ENCODE data around the gene NFU1.
A peak's percentile ranks its signal among the peaks of the same experiment; 100 is the strongest.
"Not testable (repeated sequence)": the region's sequence is repeated elsewhere in the genome, so short reads cannot be mapped to it uniquely, and the experiment has no call there.

NFU1 gene

GRCh38 chr2:69434753-69435152, 2.5 kb downstream of the NFU1 start:
- DNase-seq = no peak
- peaks cover 34% of the 10 kb centered on the region for H3K4me1 Mint-ChIP-seq
- H3K36me3 Mint-ChIP-seq = peaks cover 16% of the 10 kb centered on the region
- H3K4me3 Mint-ChIP-seq = peak overlapping the region; percentile 22
- peaks cover 9% of the 10 kb centered on the region for H3K9me3 Mint-ChIP-seq
- no peak overlapping the region for H3K27ac Mint-ChIP-seq
- H3K27me3 Mint-ChIP-seq = no peaks in the 10 kb centered on the region
- CTCF ChIA-PET = interaction anchor here (0.5 kb wide), 1 partner anchor 114 kb away, joined by 3 read pairs; no protein-coding TSS in a partner anchor

DNA sequence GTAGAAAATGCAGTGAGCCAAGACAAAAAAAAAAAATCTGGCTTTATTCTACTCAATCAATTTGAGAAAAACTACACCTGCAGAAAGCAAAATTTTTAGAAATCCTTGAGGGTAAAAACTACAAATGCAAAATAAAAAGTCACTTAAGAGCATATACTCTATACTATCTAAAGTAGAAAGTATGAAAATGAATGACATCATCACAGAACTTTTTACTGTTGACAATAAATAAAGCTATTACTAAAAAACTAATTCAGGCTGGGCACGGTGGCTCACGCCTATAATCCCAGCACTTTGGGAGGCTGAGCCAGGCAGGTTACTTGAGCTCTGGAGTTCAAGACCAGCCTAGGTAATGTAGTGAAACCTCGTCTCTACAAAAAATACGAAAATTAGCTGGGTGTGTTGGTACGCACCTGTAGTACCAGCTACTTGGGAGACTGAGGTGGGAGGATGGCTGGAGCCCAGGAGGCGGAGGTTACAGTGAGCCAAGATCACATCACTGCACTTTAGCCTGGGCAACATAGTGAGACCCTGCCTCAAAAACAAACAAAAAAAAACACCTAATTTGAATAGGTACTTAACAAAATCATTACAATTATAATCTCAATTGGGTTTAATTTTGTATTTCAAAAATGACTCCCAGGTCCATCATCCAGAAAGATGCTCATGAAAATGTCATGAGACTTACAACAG, 7.6 kb downstream of the NFU1 start:
- Mint-ChIP-seq H3K27me3 (no peaks in the 10 kb centered on the region), H3K27ac (no peak overlapping the region), H3K4me3 (no peak overlapping the region), H3K9me3 (no peaks in the 10 kb centered on the region), H3K4me1 (peaks cover 4% of the 10 kb centered on the region), H3K36me3 (peaks cover 16% of the 10 kb centered on the region)
- CTCF ChIA-PET = no interaction called here
- no peak for DNase-seq

GRCh38 chr2:69428981-69429380, 8.3 kb downstream of the NFU1 start:
- H3K9me3 Mint-ChIP-seq = no peaks in the 10 kb centered on the region
- CTCF ChIA-PET = no interaction called here
- no peaks in the 10 kb centered on the region for H3K27me3 Mint-ChIP-seq
- no peak overlapping the region for H3K4me3 Mint-ChIP-seq
- peaks cover 16% of the 10 kb centered on the region for H3K36me3 Mint-ChIP-seq
- H3K4me1 Mint-ChIP-seq = peaks cover 2% of the 10 kb centered on the region
- no peak overlapping the region for H3K27ac Mint-ChIP-seq
- no peak for DNase-seq

DNA sequence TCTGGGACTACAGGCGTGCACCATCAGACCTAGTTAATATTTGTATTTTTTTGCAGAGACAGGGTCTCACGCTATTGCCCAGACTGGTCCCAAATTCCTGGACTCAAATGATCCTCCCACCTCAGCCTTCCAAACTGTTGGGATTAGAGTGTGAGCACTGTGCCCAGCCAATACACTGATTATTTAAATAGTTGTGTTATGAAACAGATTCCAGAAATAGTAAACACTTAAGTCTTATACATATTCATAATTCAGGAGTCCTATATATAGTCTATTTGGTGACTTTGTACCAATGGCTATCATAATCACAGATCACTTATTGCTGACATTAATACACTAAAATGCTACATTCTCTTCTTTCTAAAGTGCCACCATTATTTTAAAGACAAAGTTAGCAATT, 12.8 kb downstream of the NFU1 start:
- H3K4me3 Mint-ChIP-seq = no peak overlapping the region
- H3K4me1 Mint-ChIP-seq = no peaks in the 10 kb centered on the region
- H3K27me3 Mint-ChIP-seq = no peaks in the 10 kb centered on the region
- no peak overlapping the region for H3K27ac Mint-ChIP-seq
- CTCF ChIA-PET = no interaction called here
- no peak for DNase-seq
- H3K9me3 Mint-ChIP-seq = no peaks in the 10 kb centered on the region
- H3K36me3 Mint-ChIP-seq = peaks cover 18% of the 10 kb centered on the region

DNA sequence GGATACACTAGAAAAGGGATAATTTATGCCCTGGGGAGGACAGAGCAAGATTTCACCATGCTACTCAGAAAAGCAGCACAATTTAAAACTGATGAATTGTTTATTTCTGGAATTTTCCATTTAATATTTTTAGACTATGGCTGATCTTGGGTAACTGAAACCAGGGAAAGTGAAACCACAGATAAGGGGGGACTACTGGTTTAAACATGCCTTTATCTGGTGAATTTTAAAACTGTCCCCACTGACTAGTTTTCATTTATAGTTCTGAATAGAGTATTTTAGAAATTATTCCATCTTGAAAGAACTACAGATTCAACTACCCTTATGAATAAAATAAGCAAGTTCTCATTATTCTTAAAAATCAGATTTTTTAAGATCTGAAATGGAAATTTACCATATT, 15.0 kb downstream of the NFU1 start:
- no peaks in the 10 kb centered on the region for H3K9me3 Mint-ChIP-seq
- no peak overlapping the region for H3K4me3 Mint-ChIP-seq
- peaks cover 12% of the 10 kb centered on the region for H3K36me3 Mint-ChIP-seq
- DNase-seq = no peak
- no peaks in the 10 kb centered on the region for H3K27me3 Mint-ChIP-seq
- H3K4me1 Mint-ChIP-seq = no peaks in the 10 kb centered on the region
- H3K27ac Mint-ChIP-seq = no peak overlapping the region
- CTCF ChIA-PET = interaction anchor here (0.7 kb wide), 1 partner anchor 143 kb away, joined by 3 read pairs; no protein-coding TSS in a partner anchor

GRCh38 chr2:69419111-69419510, 18.1 kb downstream of the NFU1 start:
- not testable (repeated sequence) for DNase-seq, H3K27ac Mint-ChIP-seq, H3K4me1 Mint-ChIP-seq, H3K27me3 Mint-ChIP-seq, H3K4me3 Mint-ChIP-seq, H3K9me3 Mint-ChIP-seq
- H3K36me3 Mint-ChIP-seq = peaks cover 15% of the 10 kb centered on the region
- CTCF ChIA-PET = interaction anchor here (0.6 kb wide), 1 partner anchor 352 kb away, joined by 3 read pairs; no protein-coding TSS in a partner anchor

GRCh38 chr2:69416147-69416546, 21.1 kb downstream of the NFU1 start:
- H3K4me3 Mint-ChIP-seq = no peak overlapping the region
- no peaks in the 10 kb centered on the region for H3K9me3 Mint-ChIP-seq
- no peak for DNase-seq
- H3K36me3 Mint-ChIP-seq = peaks cover 11% of the 10 kb centered on the region
- H3K27ac Mint-ChIP-seq = no peak overlapping the region
- CTCF ChIA-PET = no interaction called here
- peaks cover 2% of the 10 kb centered on the region for H3K4me1 Mint-ChIP-seq
- H3K27me3 Mint-ChIP-seq = no peaks in the 10 kb centered on the region

DNA sequence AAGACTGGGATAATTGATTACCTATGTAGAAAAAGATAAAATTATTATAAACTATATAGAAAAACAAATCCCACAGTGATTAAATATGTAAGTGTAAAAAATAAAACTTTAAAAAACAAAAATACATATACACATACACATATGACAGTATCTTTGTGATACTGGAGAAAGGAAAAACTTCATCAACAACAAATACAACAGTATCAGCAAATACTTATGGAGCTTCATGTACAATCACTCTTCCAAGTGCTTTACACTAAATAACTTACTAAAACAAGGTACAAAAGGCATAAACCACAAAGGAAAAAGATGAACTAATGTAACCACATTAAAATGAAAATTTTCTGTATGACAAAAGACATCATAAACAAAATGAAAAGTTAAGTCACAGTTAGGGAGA, 26.1 kb downstream of the NFU1 start:
- Mint-ChIP-seq H3K4me1 (peaks cover 3% of the 10 kb centered on the region), H3K4me3 (no peak overlapping the region), H3K9me3 (no peaks in the 10 kb centered on the region), H3K27ac (no peak overlapping the region), H3K27me3 (no peaks in the 10 kb centered on the region), H3K36me3 (peaks cover 12% of the 10 kb centered on the region)
- CTCF ChIA-PET = no interaction called here
- no peak for DNase-seq

DNA sequence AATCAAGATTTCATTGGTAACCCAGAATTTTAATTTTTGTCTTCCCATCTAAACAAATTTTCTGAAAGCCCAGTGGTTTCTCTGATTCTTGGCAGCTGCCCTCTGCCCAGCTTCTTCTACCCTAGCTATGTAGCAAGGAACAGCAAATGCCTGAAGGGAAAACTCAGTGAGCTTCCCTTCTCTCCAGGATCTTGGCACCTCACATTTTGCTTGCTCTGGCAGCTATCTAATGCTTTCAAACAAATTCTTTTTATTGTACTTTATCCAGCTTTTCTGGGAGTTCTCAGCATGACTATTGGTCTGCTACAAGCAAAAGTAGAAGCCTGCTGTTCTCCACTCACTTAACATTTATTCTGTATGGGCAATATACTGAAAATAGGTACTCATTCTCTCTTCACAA, 31.9 kb downstream of the NFU1 start:
- Mint-ChIP-seq H3K27me3 (no peaks in the 10 kb centered on the region), H3K27ac (no peak overlapping the region), H3K4me3 (no peak overlapping the region), H3K4me1 (no peaks in the 10 kb centered on the region), H3K36me3 (peaks cover 31% of the 10 kb centered on the region), H3K9me3 (peaks cover 2% of the 10 kb centered on the region)
- CTCF ChIA-PET = no interaction called here
- no peak for DNase-seq

DNA sequence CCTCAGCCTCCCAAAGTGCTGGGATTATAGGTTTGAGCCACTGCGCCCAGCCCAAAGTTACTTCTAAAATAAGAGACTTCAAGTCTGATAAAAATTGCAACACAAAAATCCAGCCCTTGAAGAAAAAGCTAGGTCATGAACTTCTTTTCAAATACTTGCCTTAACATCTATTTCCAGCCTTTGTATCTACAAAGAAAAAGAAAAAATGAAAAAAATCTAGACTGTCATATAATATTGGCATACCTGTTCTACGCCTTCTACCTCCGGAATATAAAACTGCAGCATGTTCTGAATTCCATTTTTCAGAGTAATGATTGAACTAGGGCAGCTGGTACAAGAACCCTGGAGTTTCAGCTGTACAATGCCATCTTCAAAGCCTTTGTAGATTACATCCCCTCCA, 37.1 kb downstream of the NFU1 start:
- no peak overlapping the region for H3K4me3 Mint-ChIP-seq
- CTCF ChIA-PET = no interaction called here
- H3K4me1 Mint-ChIP-seq = no peaks in the 10 kb centered on the region
- no peaks in the 10 kb centered on the region for H3K27me3 Mint-ChIP-seq
- peaks cover 29% of the 10 kb centered on the region for H3K36me3 Mint-ChIP-seq
- no peak overlapping the region for H3K27ac Mint-ChIP-seq
- no peak for DNase-seq
- peaks cover 2% of the 10 kb centered on the region for H3K9me3 Mint-ChIP-seq

DNA sequence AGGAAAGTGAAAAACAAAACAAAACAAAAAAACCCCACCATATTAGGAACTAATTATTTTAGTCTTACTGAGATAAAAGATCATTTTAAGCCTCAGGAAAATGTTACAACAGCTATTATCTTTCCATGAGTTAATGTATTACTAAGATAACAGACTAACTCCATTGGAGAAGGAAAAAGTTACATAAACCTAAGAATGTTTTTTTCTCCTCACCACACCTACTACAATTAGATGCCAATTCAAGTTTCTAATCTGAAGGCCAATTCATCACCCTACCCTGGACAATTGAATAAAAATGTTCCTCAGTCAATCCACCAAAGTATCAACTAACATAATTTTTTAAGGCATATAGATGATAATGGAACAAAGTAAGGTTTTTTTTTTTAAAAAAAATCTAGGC, 40.0 kb downstream of the NFU1 start:
- no peak overlapping the region for H3K27ac Mint-ChIP-seq
- H3K4me1 Mint-ChIP-seq = no peaks in the 10 kb centered on the region
- no peaks in the 10 kb centered on the region for H3K27me3 Mint-ChIP-seq
- CTCF ChIA-PET = no interaction called here
- DNase-seq = no peak
- no peaks in the 10 kb centered on the region for H3K9me3 Mint-ChIP-seq
- H3K4me3 Mint-ChIP-seq = no peak overlapping the region
- peaks cover 37% of the 10 kb centered on the region for H3K36me3 Mint-ChIP-seq

- Mint-ChIP-seq H3K36me3 (peaks cover 35% of the 10 kb centered on the region), H3K4me3 (no peak overlapping the region)
Observed at GRCh38 chr2:69395866-69396265, 41.4 kb downstream of the NFU1 start.

DNA sequence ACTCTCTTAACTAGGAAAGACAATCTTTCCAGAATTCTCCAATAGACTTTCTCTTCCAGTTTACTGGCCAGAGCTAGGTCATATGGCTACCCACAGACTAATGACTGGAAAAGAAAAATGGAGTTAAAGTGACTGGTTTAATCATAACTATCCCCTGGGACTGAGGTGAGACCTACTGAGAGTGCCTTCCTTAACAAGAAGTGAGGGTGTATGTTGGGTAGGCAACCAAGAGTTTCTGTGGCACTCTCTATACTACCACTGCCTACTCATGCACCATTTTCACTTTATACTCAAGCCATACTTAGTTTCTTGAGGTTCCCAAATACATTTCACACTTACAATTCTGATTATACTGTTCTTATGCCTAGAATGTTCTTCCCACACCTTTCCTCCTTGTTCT, 43.3 kb downstream of the NFU1 start:
- no peak for DNase-seq
- Mint-ChIP-seq H3K27ac (no peak overlapping the region), H3K9me3 (no peaks in the 10 kb centered on the region), H3K36me3 (peaks cover 28% of the 10 kb centered on the region), H3K4me3 (no peak overlapping the region), H3K4me1 (no peaks in the 10 kb centered on the region), H3K27me3 (no peaks in the 10 kb centered on the region)
- CTCF ChIA-PET = interaction anchor here (0.7 kb wide), 1 partner anchor 19 kb away, joined by 4 read pairs; no protein-coding TSS in a partner anchor

More at GRCh38 chr2:69395866-69396265, 41.4 kb downstream of the NFU1 start:
- Mint-ChIP-seq H3K9me3 (no peaks in the 10 kb centered on the region), H3K4me1 (no peaks in the 10 kb centered on the region), H3K27me3 (no peaks in the 10 kb centered on the region), H3K27ac (no peak overlapping the region)
- CTCF ChIA-PET = no interaction called here
- no peak for DNase-seq

GRCh38 chr2:69390471-69390870, 46.8 kb downstream of the NFU1 start:
- Mint-ChIP-seq H3K9me3 (no peaks in the 10 kb centered on the region), H3K27me3 (no peaks in the 10 kb centered on the region), H3K4me1 (peaks cover 21% of the 10 kb centered on the region), H3K36me3 (peaks cover 18% of the 10 kb centered on the region), H3K27ac (no peak overlapping the region), H3K4me3 (no peak overlapping the region)
- DNase-seq = no peak
- CTCF ChIA-PET = interaction anchor here (0.8 to 1.1 kb wide), 2 partner anchors 15 to 47 kb away, joined by 3 to 4 read pairs; partner anchors contain the start of gene NFU1

DNA sequence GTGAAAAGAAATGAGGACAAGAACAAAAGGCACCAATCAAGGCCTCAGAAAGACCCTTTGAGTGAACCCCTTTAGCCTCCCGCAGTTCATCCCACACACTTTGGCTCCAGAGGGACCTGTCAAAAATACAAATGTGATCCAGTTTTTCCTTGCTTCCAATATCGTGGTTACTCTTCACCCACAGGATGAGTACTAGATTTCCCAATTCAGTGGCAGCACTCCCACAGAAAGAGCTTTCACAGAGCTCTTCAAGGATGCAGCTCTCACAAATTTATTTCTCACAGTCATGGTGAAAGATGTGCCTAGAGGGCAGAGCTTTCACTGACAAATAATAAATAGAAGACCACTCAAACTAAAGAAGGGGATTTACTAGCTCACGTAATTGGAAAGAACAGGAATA, 47.2 kb downstream of the NFU1 start:
- Mint-ChIP-seq H3K9me3 (no peaks in the 10 kb centered on the region), H3K4me3 (no peak overlapping the region), H3K27ac (no peak overlapping the region), H3K27me3 (no peaks in the 10 kb centered on the region), H3K4me1 (peaks cover 24% of the 10 kb centered on the region), H3K36me3 (peaks cover 18% of the 10 kb centered on the region)
- CTCF ChIA-PET = interaction anchor here (0.8 kb wide), 1 partner anchor 15 kb away, joined by 4 read pairs; no protein-coding TSS in a partner anchor
- DNase-seq = no peak
